Measurements from ENCODE around the gene CECR2.

Gene CECR2

GRCh38 chr22:17430412-17430811, 61.2 kb downstream of the CECR2 start:
- no peaks in the 10 kb centered on the region for H3K27me3 ChIP-seq
- no peak overlapping the region for H3K27ac ChIP-seq
- no peak for DNase-seq
- no peaks in the 10 kb centered on the region for H3K36me3 ChIP-seq
- no peak for TF ChIP-seq CTCF (IDR thresholded peaks at IDR 0.05)
- H3K4me1 ChIP-seq: no peaks in the 10 kb centered on the region
- H3K4me3 ChIP-seq: no peak overlapping the region
- intact Hi-C loops (cut with DNase I; ENCODE audit: low total_unique reads): no loop called here
- H3K9me3 ChIP-seq: no peaks in the 10 kb centered on the region

GRCh38 chr22:17431179-17431578, 61.9 kb downstream of the CECR2 start:
- no peak overlapping the region for H3K27ac ChIP-seq
- H3K4me1 ChIP-seq: no peaks in the 10 kb centered on the region
- H3K36me3 ChIP-seq: no peaks in the 10 kb centered on the region
- H3K9me3 ChIP-seq: no peaks in the 10 kb centered on the region
- DNase-seq: no peak
- H3K4me3 ChIP-seq: no peak overlapping the region
- TF ChIP-seq CTCF (IDR thresholded peaks at IDR 0.05): no peak
- peaks cover 0 to 4% of the 10 kb centered on the region in 2 donors for H3K27me3 ChIP-seq
- intact Hi-C loops (cut with DNase I; ENCODE audit: low total_unique reads): no loop called here

GRCh38 chr22:17434856-17435255, 65.6 kb downstream of the CECR2 start:
- H3K27me3 ChIP-seq: peaks cover 0 to 4% of the 10 kb centered on the region in 2 donors
- H3K4me3 ChIP-seq: no peak overlapping the region
- no peaks in the 10 kb centered on the region for H3K36me3 ChIP-seq
- no peak overlapping the region for H3K27ac ChIP-seq
- H3K9me3 ChIP-seq: no peaks in the 10 kb centered on the region
- DNase-seq: no peak
- intact Hi-C loops (cut with DNase I; ENCODE audit: low total_unique reads): no loop called here
- no peak for TF ChIP-seq CTCF (IDR thresholded peaks at IDR 0.05)
- H3K4me1 ChIP-seq: no peaks in the 10 kb centered on the region

- Histone ChIP-seq H3K4me3 (no peak overlapping the region), H3K27ac (no peak overlapping the region), H3K9me3 (no peaks in the 10 kb centered on the region), H3K4me1 (no peaks in the 10 kb centered on the region), H3K36me3 (no peaks in the 10 kb centered on the region), H3K27me3 (peaks cover 0 to 4% of the 10 kb centered on the region in 2 donors)
- intact Hi-C loops (cut with DNase I; ENCODE audit: low total_unique reads): no loop called here
- TF ChIP-seq CTCF (IDR thresholded peaks at IDR 0.05): no peak
- no peak for DNase-seq
Measured at GRCh38 chr22:17435375-17435774, 66.1 kb downstream of the CECR2 start.

GRCh38 chr22:17436382-17436980, 67.2 kb downstream of the CECR2 start:
- TF ChIP-seq CTCF (IDR thresholded peaks at IDR 0.05): no peak
- Histone ChIP-seq H3K36me3 (no peaks in the 10 kb centered on the region), H3K4me1 (no peaks in the 10 kb centered on the region), H3K4me3 (no peak overlapping the region), H3K27ac (no peak overlapping the region), H3K27me3 (peaks cover 0 to 4% of the 10 kb centered on the region in 2 donors), H3K9me3 (no peaks in the 10 kb centered on the region)
- intact Hi-C loops (cut with DNase I; ENCODE audit: low total_unique reads): no loop called here
- no peak for DNase-seq

GRCh38 chr22:17436981-17437412, 67.7 kb downstream of the CECR2 start:
- H3K27ac ChIP-seq: no peak overlapping the region
- no peak overlapping the region for H3K4me3 ChIP-seq

More at GRCh38 chr22:17436981-17437412, 67.7 kb downstream of the CECR2 start:
- H3K9me3 ChIP-seq: no peaks in the 10 kb centered on the region
- peaks cover 0 to 4% of the 10 kb centered on the region in 2 donors for H3K27me3 ChIP-seq
- intact Hi-C loops (cut with DNase I; ENCODE audit: low total_unique reads): no loop called here
- no peaks in the 10 kb centered on the region for H3K4me1 ChIP-seq
- no peaks in the 10 kb centered on the region for H3K36me3 ChIP-seq
- no peak for TF ChIP-seq CTCF (IDR thresholded peaks at IDR 0.05)
- DNase-seq: no peak

Measured in tibial artery (tissue), 4 donors.